Immature natural killer cell (primary cell): ENCODE data around the gene FAM83F. TPM values are rescaled to one million over a fixed set of nuclear protein-coding genes. Genes with fewer than 3 reads are reported as not detected.
A peak's percentile ranks its signal among the peaks of the same experiment; 100 is the strongest.

Source experiments
- DNase-seq, 3 donors: peaks; one replicate each; pipeline ENCODE4 v3.0.0; 2022; ENCODE audit warnings: mixed read lengths in 1 of 3
- H3K27ac Mint-ChIP-seq, 6 donors: one replicate each; pipeline ENCODE4 v1.8.0; 2020; ENCODE audit warnings: mixed read lengths in 6 of 6, mild to moderate bottlenecking in 5 of 6, inconsistent platforms in 4 of 6, moderate library complexity in 3 of 6
- H3K27me3 Mint-ChIP-seq, 3 donors: one replicate each; pipeline ENCODE4 v1.8.0; 2020 to 2021; ENCODE audit warnings: low read depth in 3 of 3, mild to moderate bottlenecking in 3 of 3, mixed read lengths in 3 of 3, moderate library complexity in 3 of 3, inconsistent platforms in 1 of 3
- H3K36me3 Mint-ChIP-seq, 3 donors: one replicate each; pipeline ENCODE4 v1.8.0; 2020; ENCODE audit warnings: mixed read lengths in 3 of 3, inconsistent platforms in 2 of 3, mild to moderate bottlenecking in 2 of 3
- H3K4me1 Mint-ChIP-seq, 2 donors: one replicate each; pipeline ENCODE4 v1.8.0; 2020; ENCODE audit warnings: inconsistent platforms in 2 of 2, mild to moderate bottlenecking in 2 of 2, mixed read lengths in 2 of 2, moderate library complexity in 1 of 2
- H3K4me3 Mint-ChIP-seq, 5 donors: one replicate each; pipeline ENCODE4 v1.8.0; 2020; ENCODE audit warnings: mild to moderate bottlenecking in 5 of 5, mixed read lengths in 5 of 5, inconsistent platforms in 3 of 5, moderate library complexity in 3 of 5
- H3K9me3 Mint-ChIP-seq, 6 donors: one replicate each; pipeline ENCODE4 v1.8.0; 2020; ENCODE audit warnings: mild to moderate bottlenecking in 6 of 6, mixed read lengths in 6 of 6, inconsistent platforms in 4 of 6, moderate library complexity in 3 of 6
- polyA plus RNA-seq, 3 donors: library from polyadenylated mRNA; unstranded; fragments of 300-500 nt; fragmentation: Illumina TruSeq; gene quantifications; one replicate each; pipeline ENCODE4 v1.2.3, GENCODE V29; 2021

Gene FAM83F
- polyA plus RNA-seq, 3 donors from 2014 or later = not detected

GRCh38 chr22:39973656-39974055, 21.1 kb upstream of the FAM83F start:
- Mint-ChIP-seq H3K36me3 (peaks cover 29 to 64% (median 37%) of the 10 kb centered on the region in 3 donors), H3K27me3 (peaks cover 2 to 5% (median 5%) of the 10 kb centered on the region in 3 donors), H3K4me3 (no peak overlapping the region), H3K4me1 (no peaks in the 10 kb centered on the region), H3K27ac (peak overlapping the region in 1 of 6 donors; percentile 19), H3K9me3 (peaks cover 0 to 1% (median 0%) of the 10 kb centered on the region in 6 donors)
- DNase-seq = no peak

DNA sequence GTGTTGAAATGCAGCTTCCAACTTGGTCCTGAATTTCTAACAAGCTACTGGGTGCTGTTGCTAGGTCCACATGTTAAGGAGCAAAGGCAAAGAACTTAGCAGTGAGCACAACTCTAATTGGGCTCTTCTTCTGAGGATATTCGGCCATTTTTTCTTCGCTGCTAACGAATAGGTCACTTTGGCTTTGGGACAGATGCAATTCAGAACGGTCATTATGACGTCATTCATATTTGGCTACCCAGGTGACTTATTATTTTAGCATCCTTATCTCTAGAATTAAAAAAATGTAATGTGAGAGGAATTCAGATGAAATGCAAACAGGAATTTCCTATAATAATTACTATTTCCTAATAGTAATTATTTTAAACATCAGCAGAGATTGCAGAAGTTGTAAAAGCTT, 20.7 kb upstream of the FAM83F start:
- Mint-ChIP-seq H3K27me3 (peaks cover 2 to 5% (median 4%) of the 10 kb centered on the region in 3 donors), H3K4me1 (peaks cover 2 to 4% of the 10 kb centered on the region in 2 donors), H3K27ac (peak overlapping the region in 1 of 6 donors; percentile 23), H3K4me3 (no peak overlapping the region), H3K36me3 (peaks cover 25 to 60% (median 33%) of the 10 kb centered on the region in 3 donors), H3K9me3 (peaks cover 0 to 1% (median 0%) of the 10 kb centered on the region in 6 donors)
- DNase-seq = no peak

DNA sequence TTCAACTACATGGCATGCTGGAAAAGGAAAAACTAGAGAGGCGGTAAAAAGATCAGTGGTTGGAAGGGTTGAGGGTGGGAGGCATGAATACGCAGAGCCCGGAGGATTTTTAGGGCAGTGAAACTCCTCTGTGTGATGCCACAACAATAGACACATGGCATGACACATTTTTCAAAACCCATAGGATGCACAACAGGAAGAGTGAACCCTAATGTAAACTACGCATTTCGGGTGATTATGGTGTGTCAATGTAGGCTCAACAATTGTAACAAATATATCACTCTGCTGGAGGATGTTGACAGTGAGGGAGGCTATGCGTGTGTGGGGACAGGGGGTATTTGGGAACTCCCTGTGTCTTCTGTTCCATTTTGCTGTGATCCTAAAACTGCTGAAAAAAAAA, 15.7 kb upstream of the FAM83F start:
- no peak overlapping the region for H3K4me3 Mint-ChIP-seq
- no peak for DNase-seq
- H3K9me3 Mint-ChIP-seq = peaks cover 0 to 1% (median 0%) of the 10 kb centered on the region in 6 donors
- H3K27me3 Mint-ChIP-seq = peaks cover 4 to 15% (median 4%) of the 10 kb centered on the region in 3 donors
- H3K36me3 Mint-ChIP-seq = peaks cover 7 to 16% (median 7%) of the 10 kb centered on the region in 3 donors
- H3K4me1 Mint-ChIP-seq = peaks cover 7 to 13% of the 10 kb centered on the region in 2 donors
- peak overlapping the region in 3 of 6 donors; percentile 20 to 24 (median 23) for H3K27ac Mint-ChIP-seq

DNA sequence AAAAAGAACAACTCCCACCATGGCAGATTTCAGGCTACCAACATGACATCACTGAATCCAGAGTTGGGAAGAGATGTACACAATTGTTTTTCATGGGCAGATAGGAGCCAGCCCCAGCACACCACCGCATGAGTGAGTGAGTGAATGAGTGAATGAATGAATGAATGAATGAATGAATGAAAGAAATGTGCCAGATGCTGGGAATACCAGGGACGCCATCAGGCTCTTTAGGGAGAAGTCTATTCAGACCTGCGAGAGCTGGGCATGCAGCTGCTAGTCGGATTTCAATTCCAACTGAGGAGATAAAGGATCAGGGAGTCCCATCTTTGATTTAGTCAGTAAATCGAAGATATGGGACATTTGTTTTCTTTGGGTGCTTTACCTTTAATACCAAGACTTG, 15.3 kb upstream of the FAM83F start:
- DNase-seq = no peak
- peaks cover 7 to 13% (median 7%) of the 10 kb centered on the region in 3 donors for H3K36me3 Mint-ChIP-seq
- peak overlapping the region in 2 of 6 donors; percentile 20 to 24 for H3K27ac Mint-ChIP-seq
- peaks cover 4 to 17% (median 4%) of the 10 kb centered on the region in 3 donors for H3K27me3 Mint-ChIP-seq
- H3K4me1 Mint-ChIP-seq = peaks cover 7 to 13% of the 10 kb centered on the region in 2 donors
- H3K9me3 Mint-ChIP-seq = peaks cover 0 to 1% (median 0%) of the 10 kb centered on the region in 6 donors
- no peak overlapping the region for H3K4me3 Mint-ChIP-seq

GRCh38 chr22:39980596-39980995, 14.2 kb upstream of the FAM83F start:
- Mint-ChIP-seq H3K9me3 (peaks cover 0 to 1% (median 0%) of the 10 kb centered on the region in 6 donors), H3K27ac (no peak overlapping the region), H3K36me3 (peaks cover 3 to 9% (median 4%) of the 10 kb centered on the region in 3 donors), H3K27me3 (peaks cover 4 to 20% (median 4%) of the 10 kb centered on the region in 3 donors), H3K4me3 (no peak overlapping the region), H3K4me1 (peaks cover 7 to 13% of the 10 kb centered on the region in 2 donors)
- no peak for DNase-seq

GRCh38 chr22:39983346-39983745, 11.4 kb upstream of the FAM83F start:
- peak overlapping the region in 1 of 6 donors; percentile 51 for H3K27ac Mint-ChIP-seq
- DNase-seq = no peak
- H3K4me1 Mint-ChIP-seq = peaks cover 7 to 13% of the 10 kb centered on the region in 2 donors
- H3K4me3 Mint-ChIP-seq = no peak overlapping the region
- no peaks in the 10 kb centered on the region for H3K9me3 Mint-ChIP-seq
- peaks cover 5 to 28% (median 12%) of the 10 kb centered on the region in 3 donors for H3K27me3 Mint-ChIP-seq
- no peaks in the 10 kb centered on the region for H3K36me3 Mint-ChIP-seq

DNA sequence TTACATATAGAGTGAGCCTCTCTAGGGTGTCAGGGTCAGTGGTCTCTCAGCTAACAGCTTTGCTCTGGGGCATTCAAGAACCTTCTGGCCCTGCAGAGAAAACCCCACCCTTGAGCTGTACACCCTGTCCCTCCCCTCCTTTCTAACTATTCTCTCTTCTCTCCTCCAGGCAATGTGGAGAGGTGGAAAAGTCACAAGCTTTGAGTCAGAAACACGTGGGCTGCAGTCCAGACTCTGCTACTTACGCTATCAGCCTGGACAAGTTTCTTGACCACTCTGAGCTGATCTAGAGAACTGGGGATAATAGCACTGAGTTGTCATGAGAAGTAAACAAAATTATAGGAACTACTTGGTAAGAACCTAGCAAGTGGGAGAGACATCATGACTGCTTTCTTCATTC, 10.7 kb upstream of the FAM83F start:
- Mint-ChIP-seq H3K9me3 (no peaks in the 10 kb centered on the region), H3K27ac (no peak overlapping the region)

GRCh38 chr22:39984746-39985145, 10.0 kb upstream of the FAM83F start:
- H3K36me3 Mint-ChIP-seq = no peaks in the 10 kb centered on the region
- H3K27ac Mint-ChIP-seq = no peak overlapping the region
- H3K9me3 Mint-ChIP-seq = no peaks in the 10 kb centered on the region
- H3K4me3 Mint-ChIP-seq = no peak overlapping the region
- no peak for DNase-seq
- peaks cover 8 to 42% (median 13%) of the 10 kb centered on the region in 3 donors for H3K27me3 Mint-ChIP-seq
- H3K4me1 Mint-ChIP-seq = peaks cover 4 to 6% of the 10 kb centered on the region in 2 donors

More for the DNA sequence above, 10.7 kb upstream of the FAM83F start:
- DNase-seq = no peak
- H3K27me3 Mint-ChIP-seq = peaks cover 6 to 35% (median 12%) of the 10 kb centered on the region in 3 donors
- H3K36me3 Mint-ChIP-seq = no peaks in the 10 kb centered on the region
- peaks cover 5 to 9% of the 10 kb centered on the region in 2 donors for H3K4me1 Mint-ChIP-seq
- no peak overlapping the region for H3K4me3 Mint-ChIP-seq

DNA sequence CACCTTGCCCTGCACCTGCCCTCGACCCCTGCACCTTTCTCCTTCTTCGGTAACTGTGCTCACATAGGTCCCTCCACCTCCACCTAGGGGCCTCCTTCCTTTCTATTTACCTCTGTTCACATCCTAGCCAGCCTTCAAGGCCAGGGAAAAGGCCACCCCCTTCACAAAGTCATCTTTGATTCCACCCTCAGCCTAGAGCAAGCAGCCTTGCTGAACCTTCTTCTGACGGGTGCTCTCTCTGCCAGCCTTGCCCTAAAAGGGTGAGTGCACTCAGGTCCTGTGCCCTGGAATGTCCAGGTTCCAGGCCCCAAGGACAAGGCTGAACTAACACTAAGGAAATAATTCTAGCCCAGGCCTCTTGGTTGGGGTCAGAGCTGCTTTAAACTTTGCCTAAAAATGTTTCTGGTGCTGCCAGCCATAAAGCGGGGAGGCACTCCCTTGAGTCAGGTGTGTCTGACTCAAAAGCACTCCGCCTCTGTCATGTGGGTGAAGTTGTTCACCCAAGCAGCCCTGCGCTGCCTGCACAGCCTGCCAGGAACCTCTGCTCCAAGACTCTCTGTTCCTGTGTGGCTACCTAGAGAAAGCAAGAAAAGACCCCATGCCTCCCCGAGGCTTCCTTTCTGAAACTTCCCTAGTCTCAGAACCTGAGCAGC, 9.2 kb upstream of the FAM83F start:
- no peaks in the 10 kb centered on the region for H3K36me3 Mint-ChIP-seq
- peaks cover 0 to 4% of the 10 kb centered on the region in 2 donors for H3K4me1 Mint-ChIP-seq
- H3K27me3 Mint-ChIP-seq = peaks cover 9 to 44% (median 13%) of the 10 kb centered on the region in 3 donors
- H3K4me3 Mint-ChIP-seq = no peak overlapping the region
- no peaks in the 10 kb centered on the region for H3K9me3 Mint-ChIP-seq
- peak overlapping the region in 1 of 6 donors; percentile 45 for H3K27ac Mint-ChIP-seq
- no peak for DNase-seq

- H3K27me3 Mint-ChIP-seq = peaks cover 11 to 42% (median 15%) of the 10 kb centered on the region in 3 donors
- DNase-seq = no peak
- peaks cover 1 to 2% of the 10 kb centered on the region in 2 donors for H3K4me1 Mint-ChIP-seq
- no peaks in the 10 kb centered on the region for H3K9me3 Mint-ChIP-seq
- peak overlapping the region in 1 of 6 donors; percentile 28 for H3K27ac Mint-ChIP-seq
- H3K4me3 Mint-ChIP-seq = peak overlapping the region in 1 of 5 donors; percentile 31
- H3K36me3 Mint-ChIP-seq = no peaks in the 10 kb centered on the region
Observed at GRCh38 chr22:39988386-39989114, 6.2 kb upstream of the FAM83F start.

DNA sequence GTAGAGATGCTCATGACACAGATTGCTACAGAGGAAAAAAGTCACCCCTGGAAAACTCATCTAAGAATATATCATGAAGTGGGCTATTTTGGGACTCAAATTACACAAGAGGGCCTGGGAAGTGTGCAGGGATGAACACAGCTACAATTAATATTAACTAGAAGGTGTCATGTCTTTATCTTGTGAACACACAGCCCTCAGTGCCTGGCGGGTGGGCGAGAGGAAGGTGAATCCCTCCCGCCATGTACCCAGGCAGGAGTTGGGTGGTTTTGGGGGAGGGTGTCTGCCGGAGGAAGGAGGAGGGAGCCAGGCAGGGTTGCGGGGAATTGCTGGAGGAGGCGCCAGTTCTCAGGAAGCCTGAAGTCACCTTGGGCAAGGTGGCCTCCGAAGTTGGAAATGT, 5.1 kb upstream of the FAM83F start:
- DNase-seq = no peak
- peaks cover 6 to 10% of the 10 kb centered on the region in 2 donors for H3K4me1 Mint-ChIP-seq
- H3K4me3 Mint-ChIP-seq = no peak overlapping the region
- peaks cover 15 to 43% (median 15%) of the 10 kb centered on the region in 3 donors for H3K27me3 Mint-ChIP-seq
- H3K9me3 Mint-ChIP-seq = no peaks in the 10 kb centered on the region
- H3K27ac Mint-ChIP-seq = no peak overlapping the region
- no peaks in the 10 kb centered on the region for H3K36me3 Mint-ChIP-seq

- Mint-ChIP-seq H3K36me3 (no peaks in the 10 kb centered on the region), H3K4me1 (peaks cover 6 to 10% of the 10 kb centered on the region in 2 donors), H3K27ac (no peak overlapping the region), H3K27me3 (peaks cover 13 to 41% (median 15%) of the 10 kb centered on the region in 3 donors), H3K4me3 (no peak overlapping the region), H3K9me3 (no peaks in the 10 kb centered on the region)
- no peak for DNase-seq
Observed at GRCh38 chr22:39990686-39991085, 4.1 kb upstream of the FAM83F start.

DNA sequence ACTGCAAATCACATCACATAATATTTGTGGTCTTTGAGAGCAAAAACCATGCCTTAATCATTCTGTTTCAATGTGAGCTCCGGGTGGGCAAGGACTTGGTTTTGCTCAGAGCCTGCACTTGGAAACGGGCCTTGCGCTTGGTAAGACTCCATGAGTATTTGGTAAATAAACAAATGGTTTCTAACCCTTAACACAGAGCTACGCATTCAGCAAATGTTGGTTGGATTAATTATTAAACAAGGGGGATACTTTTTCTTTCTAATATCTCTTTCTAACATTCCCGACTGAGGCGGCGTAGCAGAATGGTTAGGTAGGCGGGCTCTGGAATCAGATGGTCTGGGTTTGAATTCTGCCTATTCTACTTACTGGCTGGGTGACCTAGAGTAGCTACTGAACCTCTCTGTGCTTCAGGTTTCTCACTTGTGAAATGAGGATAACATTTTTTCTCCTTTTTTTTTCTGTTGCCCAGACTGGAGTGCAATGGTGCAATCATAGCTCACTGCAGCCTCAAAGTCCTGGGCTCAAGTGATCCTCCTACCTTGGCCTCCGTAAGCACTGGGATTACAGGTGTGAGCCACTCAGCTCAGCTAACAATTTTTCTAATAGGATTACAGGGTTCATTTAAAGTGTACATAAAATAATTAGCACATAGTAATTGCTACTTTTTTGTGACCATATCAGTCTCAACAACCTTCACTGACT, 3.4 kb upstream of the FAM83F start:
- H3K36me3 Mint-ChIP-seq = no peaks in the 10 kb centered on the region
- H3K9me3 Mint-ChIP-seq = no peaks in the 10 kb centered on the region
- H3K4me1 Mint-ChIP-seq = peaks cover 8 to 10% of the 10 kb centered on the region in 2 donors
- H3K4me3 Mint-ChIP-seq = no peak overlapping the region
- H3K27me3 Mint-ChIP-seq = peaks cover 12 to 43% (median 18%) of the 10 kb centered on the region in 3 donors
- no peak overlapping the region for H3K27ac Mint-ChIP-seq
- no peak for DNase-seq
